B cell (primary cell): ENCODE results near the gene COX6B2. TPM values are rescaled to one million over a fixed set of nuclear protein-coding genes. Genes with fewer than 3 reads are reported as not detected.

Source experiments
- ATAC-seq: fragments of 200-7000 bp; cut with Tn5 transposase; one replicate; pipeline ENCODE4 v1.10.0; 2021; ENCODE audit warnings: low read depth, mild to moderate bottlenecking, moderate number of reproducible peaks, moderate library complexity
- CTCF ChIA-PET: fragments of 350-600 bp; sonication (Branson Sonifier 250); formaldehyde crosslinking; loops from one replicate; lab custom pipeline; 2021; ENCODE audit warnings: antibody characterized with exemption, inconsistent platforms; lab: Charles Lee
- POLR2A ChIA-PET: fragments of 350-600 bp; sonication (Branson Sonifier 250); formaldehyde crosslinking; loops from one replicate; lab custom pipeline; 2021; ENCODE audit warnings: antibody characterized with exemption; lab: Charles Lee
- DNase-seq: peaks from one replicate; pipeline ENCODE4 v3.0.0; 2013
- H2AFZ ChIP-seq: 2 replicates; pipeline ENCODE4 v1.6.1; 2012; ENCODE audit warnings: mild to moderate bottlenecking, low read depth, low read length; ENCODE audit not compliant: insufficient read depth, poor library complexity, severe bottlenecking
- H3K27ac ChIP-seq, 2 donors: 1 replicate in 1 of 2; 2 replicates in 1 of 2; pipeline ENCODE4 v1.5.1; 2012 to 2013; ENCODE audit warnings: low read length in 2 of 2, mild to moderate bottlenecking in 2 of 2, moderate library complexity in 1 of 2
- H3K27me3 ChIP-seq, 4 experiments: fragments of 200-600 bp in 1 of 4; sonication (generic) in 1 of 4; replicated peaks in 1 of 4; 1 replicate in 2 of 4; 2 replicates in 2 of 4; pipeline versions ENCODE4 v1.6.1 to v1.7.0; 2013 to 2016; ENCODE audit warnings: low read length in 3 of 4, mild to moderate bottlenecking in 2 of 4, mixed read lengths in 1 of 4, moderate library complexity in 1 of 4; ENCODE audit not compliant: insufficient read depth in 4 of 4, control insufficient read depth in 3 of 4; ENCODE audit errors: control extremely low read depth in 1 of 4
- H3K36me3 ChIP-seq, 2 experiments: replicated peaks in 1 of 2; 1 replicate in 1 of 2; 2 replicates in 1 of 2; pipeline versions ENCODE4 v1.6.1 to v1.7.1; 2013; ENCODE audit warnings: low read length in 1 of 2; ENCODE audit not compliant: insufficient read depth in 2 of 2, control insufficient read depth in 1 of 2; ENCODE audit errors: control extremely low read depth in 1 of 2, extremely low read depth in 1 of 2
- H3K4me1 ChIP-seq, 2 donors: fragments of 200-600 bp in 1 of 2; sonication (generic) in 1 of 2; 1 replicate in 1 of 2; 2 replicates in 1 of 2; pipeline versions ENCODE4 v1.5.1 to v1.6.1; 2013 to 2017; ENCODE audit warnings: low read length in 2 of 2; ENCODE audit not compliant: control insufficient read depth in 2 of 2, insufficient read depth in 2 of 2
- H3K4me2 ChIP-seq: replicated peaks from 2 replicates; pipeline ENCODE3; 2012; ENCODE audit warnings: mild to moderate bottlenecking, low read depth, low read length; ENCODE audit not compliant: poor library complexity, severe bottlenecking
- H3K4me3 ChIP-seq, 5 experiments: fragments of 200-600 bp in 1 of 5; sonication (generic) in 1 of 5; 1 replicate in 3 of 5; 2 replicates in 2 of 5; pipeline versions ENCODE4 v1.5.1 to v1.7.0; 2011 to 2016; ENCODE audit warnings: low read length in 4 of 5, mild to moderate bottlenecking in 4 of 5, low read depth in 2 of 5, control low read depth in 1 of 5, moderate library complexity in 1 of 5; ENCODE audit not compliant: insufficient read depth in 1 of 5; ENCODE audit errors: control extremely low read depth in 1 of 5, extremely low read depth in 1 of 5
- H3K79me2 ChIP-seq: fragments of 200-600 bp; sonication (generic); one replicate; pipeline ENCODE4 v1.6.0; 2016; ENCODE audit warnings: low read length; ENCODE audit not compliant: control insufficient read depth, insufficient read depth
- H3K9ac ChIP-seq: fragments of 200-600 bp; sonication (generic); 2 replicates; pipeline ENCODE4 v1.6.1; 2017; ENCODE audit warnings: mild to moderate bottlenecking, low read length, moderate library complexity
- H3K9me3 ChIP-seq, 3 donors: one replicate each; pipeline versions ENCODE4 v1.6.1 to v1.7.1; 2013; ENCODE audit warnings: low read length in 2 of 3; ENCODE audit not compliant: control insufficient read depth in 2 of 3, insufficient read depth in 1 of 3; ENCODE audit errors: control extremely low read depth in 1 of 3
- H4K20me1 ChIP-seq: 2 replicates; pipeline ENCODE4 v1.6.0; 2012; ENCODE audit warnings: mild to moderate bottlenecking, low read length; ENCODE audit not compliant: insufficient read depth, control insufficient read depth, poor library complexity, severe bottlenecking
- H3K27ac Mint-ChIP-seq: one replicate; pipeline ENCODE4 v1.8.0; 2021; ENCODE audit warnings: mixed read lengths
- H3K27me3 Mint-ChIP-seq: one replicate; pipeline ENCODE4 v1.8.0; 2021; ENCODE audit warnings: mixed read lengths
- H3K4me1 Mint-ChIP-seq: one replicate; pipeline ENCODE4 v1.8.0; 2021; ENCODE audit warnings: mixed read lengths
- H3K4me3 Mint-ChIP-seq: one replicate; pipeline ENCODE4 v1.8.0; 2021; ENCODE audit warnings: mixed read lengths
- H3K9me3 Mint-ChIP-seq: one replicate; pipeline ENCODE4 v1.8.0; 2022; ENCODE audit warnings: mixed read lengths; ENCODE audit not compliant: insufficient read depth
- EZH2 ChIP-seq: IDR thresholded peaks from 2 replicates; pipeline ENCODE4 v1.6.1; 2012; ENCODE audit warnings: borderline replicate concordance, low read depth, mild to moderate bottlenecking, moderate library complexity, low read length; ENCODE audit not compliant: insufficient read depth, poor library complexity, severe bottlenecking
- WGBS: methylation state at CpG from one replicate; pipeline ENCODE4 v1.1.5; 2013; ENCODE audit warnings: missing lambda C conversion rate; ENCODE audit not compliant: insufficient coverage; 5-methylcytosine and 5-hydroxymethylcytosine counted together
- intact Hi-C: fragments of 100-400 bp; cut with micrococcal nuclease; formaldehyde crosslinking; loops from one replicate; pipeline ENCODE4 v1.10.0; 2022
- polyA plus RNA-seq: library from polyadenylated mRNA; depleted of rRNA; stranded (reverse); fragments of >200 nt; gene quantifications from 2 replicates; pipeline ENCODE4 v1.2.3, GENCODE V29; 2012
- total RNA-seq, 2 donors: library from RNA; stranded (reverse); fragments of 120-200 nt in 1 of 2; gene quantifications; 1 replicate in 1 of 2; 2 replicates in 1 of 2; pipeline versions ENCODE4 v1.2.3 to v1.2.4, GENCODE V29; 2013 to 2022
- TF ChIP-seq, protein P1 (sequence below): fragments of 200-600 bp; IDR thresholded peaks from one replicate; pipeline ENCODE4 v1.8.0; 2022; ENCODE audit warnings: antibody characterized with exemption, mild to moderate bottlenecking

COX6B2 gene
- total and polyA plus RNA-seq, 2 donors (not counting 1 experiment from before 2014, with no cell fraction given) = not detected

DNA sequence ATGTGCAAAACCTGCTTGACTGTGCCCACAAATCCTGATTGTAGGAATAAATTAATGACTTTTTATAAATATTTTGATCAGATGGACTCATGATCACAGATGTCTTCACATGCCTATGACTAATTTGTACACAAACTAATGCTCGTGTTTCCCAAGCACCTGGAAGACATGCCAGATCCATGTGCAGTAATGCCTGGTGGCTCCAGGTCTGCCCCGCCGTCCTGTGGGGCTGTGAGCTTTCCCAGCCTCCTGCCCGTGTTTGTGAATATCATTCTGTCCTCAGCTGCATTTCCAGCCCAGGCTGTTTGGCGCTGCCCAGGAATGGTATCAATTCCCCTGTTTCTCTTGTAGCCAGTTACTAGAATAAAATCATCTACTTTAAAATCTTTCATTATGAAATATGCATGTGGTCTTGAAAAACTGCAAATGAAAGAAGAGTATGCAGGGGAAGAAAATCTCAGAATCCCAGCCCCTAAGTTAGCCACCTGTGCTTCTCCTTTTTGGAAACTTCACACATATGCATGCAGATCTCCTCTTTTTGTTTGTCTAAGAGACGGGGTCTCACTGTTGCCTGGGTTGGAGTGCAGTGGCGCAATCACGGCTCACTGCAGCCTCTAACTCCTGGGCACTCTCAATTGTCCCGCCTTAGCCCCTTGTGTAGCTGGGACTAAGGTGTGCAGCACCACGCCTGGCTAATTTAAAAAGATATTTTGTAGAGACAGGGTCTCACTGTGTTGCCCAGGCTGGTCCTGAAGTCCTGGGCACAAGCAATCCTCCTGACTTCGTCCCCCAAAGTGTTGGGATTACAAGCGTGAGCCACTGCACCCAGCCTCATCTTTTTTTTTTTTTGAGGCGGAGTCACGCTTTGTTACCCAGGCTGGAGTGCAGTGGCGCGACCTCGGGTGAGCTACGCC lies 37.4 kb upstream of the COX6B2 start:
- peaks cover 3 to 45% of the 10 kb centered on the region in 2 experiments for H3K36me3 ChIP-seq
- no peaks in the 10 kb centered on the region for H3K27me3 ChIP-seq
- no peak for DNase-seq
- ChIA-PET CTCF (interaction anchor here (1.1 kb wide), 1 partner anchor 8 kb away, joined by 3 read pairs; the partner anchor contains the start of gene TMEM238), POLR2A (interaction anchor here (0.7 kb wide), 1 partner anchor 100 kb away, joined by 3 read pairs; no protein-coding TSS in a partner anchor)
- no peak for ATAC-seq
- H3K79me2 ChIP-seq = peaks cover 23% of the 10 kb centered on the region
- Mint-ChIP-seq H3K4me3 (no peak overlapping the region), H3K4me1 (peaks cover 34% of the 10 kb centered on the region), H3K27me3 (no peaks in the 10 kb centered on the region), H3K9me3 (no peaks in the 10 kb centered on the region), H3K27ac (no peak overlapping the region)
- H3K9ac ChIP-seq = no peak overlapping the region
- no peaks in the 10 kb centered on the region for H3K9me3 ChIP-seq
- 86% methylated on average over 16 of the region's 18 CpGs for WGBS
- peaks cover 20 to 26% of the 10 kb centered on the region in 2 donors for H3K4me1 ChIP-seq
- H3K4me2 ChIP-seq = no peak overlapping the region
- TF ChIP-seq, protein P1, sequence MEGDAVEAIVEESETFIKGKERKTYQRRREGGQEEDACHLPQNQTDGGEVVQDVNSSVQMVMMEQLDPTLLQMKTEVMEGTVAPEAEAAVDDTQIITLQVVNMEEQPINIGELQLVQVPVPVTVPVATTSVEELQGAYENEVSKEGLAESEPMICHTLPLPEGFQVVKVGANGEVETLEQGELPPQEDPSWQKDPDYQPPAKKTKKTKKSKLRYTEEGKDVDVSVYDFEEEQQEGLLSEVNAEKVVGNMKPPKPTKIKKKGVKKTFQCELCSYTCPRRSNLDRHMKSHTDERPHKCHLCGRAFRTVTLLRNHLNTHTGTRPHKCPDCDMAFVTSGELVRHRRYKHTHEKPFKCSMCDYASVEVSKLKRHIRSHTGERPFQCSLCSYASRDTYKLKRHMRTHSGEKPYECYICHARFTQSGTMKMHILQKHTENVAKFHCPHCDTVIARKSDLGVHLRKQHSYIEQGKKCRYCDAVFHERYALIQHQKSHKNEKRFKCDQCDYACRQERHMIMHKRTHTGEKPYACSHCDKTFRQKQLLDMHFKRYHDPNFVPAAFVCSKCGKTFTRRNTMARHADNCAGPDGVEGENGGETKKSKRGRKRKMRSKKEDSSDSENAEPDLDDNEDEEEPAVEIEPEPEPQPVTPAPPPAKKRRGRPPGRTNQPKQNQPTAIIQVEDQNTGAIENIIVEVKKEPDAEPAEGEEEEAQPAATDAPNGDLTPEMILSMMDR = no peak
- TF ChIP-seq EZH2 = no peak
- no peak overlapping the region for H3K27ac ChIP-seq
- intact Hi-C loops = no loop called here
- H4K20me1 ChIP-seq = peaks cover 53% of the 10 kb centered on the region
- no peak overlapping the region for H2AFZ ChIP-seq
- no peak overlapping the region for H3K4me3 ChIP-seq

- Histone ChIP-seq H3K27ac (no peak overlapping the region), H3K4me2 (no peak overlapping the region), H3K36me3 (peaks cover 3 to 48% of the 10 kb centered on the region in 2 experiments), H3K9ac (no peak overlapping the region), H3K79me2 (peaks cover 31% of the 10 kb centered on the region), H4K20me1 (peaks cover 61% of the 10 kb centered on the region), H3K4me3 (no peak overlapping the region), H3K4me1 (peaks cover 24 to 33% of the 10 kb centered on the region in 2 donors), H2AFZ (no peak overlapping the region), H3K27me3 (no peaks in the 10 kb centered on the region), H3K9me3 (no peaks in the 10 kb centered on the region)
- Mint-ChIP-seq H3K4me3 (no peak overlapping the region), H3K4me1 (peaks cover 40% of the 10 kb centered on the region), H3K9me3 (no peaks in the 10 kb centered on the region), H3K27me3 (no peaks in the 10 kb centered on the region), H3K27ac (no peak overlapping the region)
- POLR2A ChIA-PET = no interaction called here
- CTCF ChIA-PET = no interaction called here
- 91% methylated on average over 12 of the region's 12 CpGs for WGBS
- DNase-seq (no peak), ATAC-seq (no peak)
- no peak for TF ChIP-seq EZH2
- TF ChIP-seq, protein P1 = no peak
- intact Hi-C loops = no loop called here
Observed at GRCh38 chr19:55391191-55391670, 36.7 kb upstream of the COX6B2 start.
